Stimulated activated CD4-positive, alpha-beta T cell treated with anti-CD3 and anti-CD28 coated beads, Interleukin-12 subunit alpha, Interleukin-12 subunit beta, amount 100 ng/mL, for 4 hours (primary cell): ENCODE measurements around the gene SIGLEC12.
"Not testable (repeated sequence)": the region's sequence is repeated elsewhere in the genome, so short reads cannot be mapped to it uniquely, and the experiment has no call there.

Experiments
- DNase-seq: peaks from one replicate; pipeline ENCODE4 v3.0.0-alpha.2; 2020

SIGLEC12 gene

GRCh38 chr19:51457351-51458013 is 44.1 kb downstream of the SIGLEC12 start:
- DNase-seq, result no peak

- DNase-seq, result no peak
These were observed 44.9 kb downstream of the SIGLEC12 start for GRCh38 chr19:51456541-51457290.

DNA sequence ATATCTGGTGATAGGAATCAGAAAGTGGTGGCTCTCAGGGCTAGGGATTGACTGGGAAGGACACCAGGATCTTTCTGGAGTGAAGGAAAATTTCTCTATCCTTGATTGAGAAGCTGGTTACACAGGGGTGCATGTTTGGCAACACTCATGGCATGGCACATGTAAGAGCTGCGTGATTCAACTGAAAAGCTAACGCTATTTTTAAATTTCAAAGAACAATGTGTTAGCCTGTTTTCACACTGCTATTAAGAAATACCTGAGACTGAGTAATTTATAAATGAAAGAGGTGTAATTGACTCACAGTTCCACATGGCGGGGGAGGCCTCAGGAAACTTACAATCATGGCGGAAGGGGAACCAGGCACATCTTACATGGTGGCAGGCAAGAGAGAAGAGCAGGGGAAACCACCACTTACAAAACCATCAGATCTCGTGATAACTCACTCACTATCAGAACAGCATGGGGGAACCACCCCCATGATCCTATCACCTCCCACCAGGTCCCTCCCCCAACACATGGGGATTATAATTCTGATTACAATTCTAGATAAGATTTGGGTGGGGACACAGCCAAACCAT is 50.8 kb downstream of the SIGLEC12 start:
- DNase-seq, result peak; percentile 49

GRCh38 chr19:51448411-51449016 is 53.1 kb downstream of the SIGLEC12 start:
- DNase-seq, result peak; percentile 43

GRCh38 chr19:51448011-51448410 is 53.6 kb downstream of the SIGLEC12 start:
- DNase-seq, result no peak

GRCh38 chr19:51447510-51447909 is 54.1 kb downstream of the SIGLEC12 start:
- not testable (repeated sequence) for DNase-seq

GRCh38 chr19:51441410-51442390 is 59.9 kb downstream of the SIGLEC12 start:
- DNase-seq, result peak; percentile 75
